GM21515 (cell line): ENCODE measurements around the gene IQGAP2.

Experiments used
- ATAC-seq: cut with Tn5 transposase; IDR thresholded peaks from one replicate; pipeline ENCODE4 v1.9.1; 2021; ENCODE audit not compliant: unreplicated experiment

The IQGAP2 gene

DNA sequence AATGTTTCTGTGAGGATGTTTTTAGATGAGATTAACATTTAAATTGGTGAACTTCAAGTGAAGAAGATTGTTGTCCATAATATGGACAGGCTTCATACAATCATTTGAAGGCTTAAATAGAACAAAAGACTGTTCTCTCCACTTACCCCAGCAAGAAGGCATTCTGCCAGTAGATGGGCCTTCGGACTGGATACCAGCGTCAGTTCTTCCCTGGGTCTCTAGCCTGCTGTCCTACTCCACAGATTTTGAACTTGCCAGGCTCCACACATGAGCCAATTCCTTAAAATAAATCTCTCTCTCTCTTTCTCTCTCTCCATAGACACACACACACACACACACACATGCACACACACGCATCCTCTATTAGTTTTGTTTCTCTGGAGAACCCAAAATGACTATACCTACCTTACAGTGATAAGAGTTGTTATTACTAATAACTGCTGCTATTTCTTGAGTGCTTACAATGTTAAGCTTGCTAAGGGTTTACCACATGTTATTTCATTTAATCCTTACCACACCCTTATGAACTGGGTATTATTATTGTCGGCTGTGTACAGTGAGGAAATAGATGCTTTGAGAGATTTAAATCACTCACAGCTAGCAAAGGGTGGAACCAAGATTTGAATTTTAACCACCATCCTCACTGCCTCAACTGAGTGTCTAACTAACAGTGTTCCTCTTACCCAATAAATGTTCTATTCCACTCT is 19.8 kb upstream of the IQGAP2 start:
- ATAC-seq, result no peak

DNA sequence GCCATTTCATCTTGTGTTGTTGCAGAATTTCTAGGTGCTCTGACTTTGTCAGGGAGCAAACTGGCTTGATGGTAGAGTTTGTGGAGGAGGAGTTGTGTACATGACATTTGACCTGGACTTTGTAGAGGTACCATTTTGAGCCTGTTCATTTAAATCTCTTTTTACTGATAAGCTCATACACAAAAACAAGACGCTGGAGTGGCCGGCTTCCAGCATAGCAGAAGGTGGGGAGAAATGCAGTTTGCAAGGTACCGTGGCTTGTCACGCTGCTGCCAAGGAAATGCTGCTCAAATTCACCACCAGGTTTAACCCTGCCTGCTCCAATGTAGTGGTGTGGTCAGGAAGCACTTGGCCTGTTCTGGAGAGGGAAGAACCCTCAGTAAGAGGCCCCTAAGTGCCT is 18.9 kb upstream of the IQGAP2 start:
- ATAC-seq, result no peak

DNA sequence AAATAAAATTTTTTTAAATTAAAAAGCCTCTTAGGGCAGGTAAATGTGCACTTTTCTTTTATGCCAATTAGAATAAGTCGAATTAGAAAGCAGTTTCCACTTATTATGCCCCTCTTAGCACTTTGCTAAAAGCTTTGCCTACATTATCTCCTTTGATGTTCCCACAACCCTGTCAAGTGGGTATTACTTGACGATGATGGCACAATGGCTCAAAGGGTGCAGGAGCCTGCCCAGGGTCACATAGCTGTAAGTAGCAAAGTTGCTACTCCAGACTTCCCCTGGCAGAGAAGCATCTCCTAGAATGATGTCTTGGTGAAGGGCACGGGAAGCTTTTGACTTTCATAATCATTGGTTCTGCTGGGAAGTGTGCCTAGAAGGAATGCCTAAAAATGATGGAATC is 18.4 kb upstream of the IQGAP2 start:
- no peak for ATAC-seq

DNA sequence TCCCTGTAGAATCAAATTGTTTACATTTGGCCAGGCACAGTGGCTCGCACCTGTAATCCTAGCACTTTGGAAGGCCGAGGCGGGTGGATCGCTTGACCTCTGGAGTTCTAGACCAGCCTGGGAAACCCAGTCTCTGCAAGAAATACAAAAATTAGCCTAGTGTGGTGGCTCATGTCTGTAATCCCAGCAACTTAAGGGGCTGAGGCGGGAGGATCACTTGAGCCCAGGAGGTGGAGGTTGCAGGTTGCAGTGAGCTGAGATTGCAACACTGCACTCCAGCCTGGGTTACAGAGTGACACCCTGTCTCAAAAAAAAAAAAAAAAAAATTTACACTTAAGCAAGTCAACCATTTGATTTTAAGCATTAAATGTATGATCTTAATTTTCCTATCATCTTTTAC is 17.5 kb upstream of the IQGAP2 start:
- ATAC-seq, result no peak

DNA sequence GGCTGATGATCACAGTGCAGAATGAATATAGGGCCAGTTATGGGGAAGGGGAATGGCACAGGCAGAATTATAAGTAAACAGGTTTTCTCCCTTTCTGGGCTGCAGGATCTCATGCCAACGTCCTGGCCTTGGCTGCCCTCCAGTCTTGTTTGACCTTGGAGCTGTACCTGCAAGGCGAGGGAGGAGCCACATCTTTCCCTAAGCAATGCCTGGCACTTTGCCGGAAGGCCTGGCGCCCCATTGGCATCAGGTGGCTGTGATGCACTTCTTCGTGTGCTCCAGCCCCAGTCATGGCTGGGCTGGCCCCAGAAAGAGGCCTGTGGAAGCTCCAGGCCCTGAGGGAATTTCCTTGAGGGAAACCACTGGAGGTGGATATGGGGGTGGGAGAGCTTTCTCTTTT is 16.7 kb upstream of the IQGAP2 start:
- ATAC-seq, result no peak

DNA sequence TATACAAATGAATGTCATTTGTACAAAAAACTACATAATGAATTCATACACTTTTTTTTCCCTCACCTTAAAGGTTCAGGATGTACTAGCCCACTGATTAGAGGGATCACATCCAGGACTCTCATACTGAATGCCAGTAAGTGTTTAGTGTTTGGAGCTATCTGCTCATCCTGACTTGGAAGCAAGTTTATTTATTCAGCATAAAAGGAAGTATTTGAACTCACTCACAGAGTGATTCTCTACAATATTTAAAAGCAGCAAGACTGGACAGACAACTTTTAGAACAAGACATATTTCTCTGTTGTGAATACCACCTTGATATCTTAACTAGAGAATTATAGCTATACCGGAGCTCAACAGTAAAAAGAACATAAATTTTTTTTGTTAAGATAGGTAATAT is 14.8 kb upstream of the IQGAP2 start:
- no peak for ATAC-seq

DNA sequence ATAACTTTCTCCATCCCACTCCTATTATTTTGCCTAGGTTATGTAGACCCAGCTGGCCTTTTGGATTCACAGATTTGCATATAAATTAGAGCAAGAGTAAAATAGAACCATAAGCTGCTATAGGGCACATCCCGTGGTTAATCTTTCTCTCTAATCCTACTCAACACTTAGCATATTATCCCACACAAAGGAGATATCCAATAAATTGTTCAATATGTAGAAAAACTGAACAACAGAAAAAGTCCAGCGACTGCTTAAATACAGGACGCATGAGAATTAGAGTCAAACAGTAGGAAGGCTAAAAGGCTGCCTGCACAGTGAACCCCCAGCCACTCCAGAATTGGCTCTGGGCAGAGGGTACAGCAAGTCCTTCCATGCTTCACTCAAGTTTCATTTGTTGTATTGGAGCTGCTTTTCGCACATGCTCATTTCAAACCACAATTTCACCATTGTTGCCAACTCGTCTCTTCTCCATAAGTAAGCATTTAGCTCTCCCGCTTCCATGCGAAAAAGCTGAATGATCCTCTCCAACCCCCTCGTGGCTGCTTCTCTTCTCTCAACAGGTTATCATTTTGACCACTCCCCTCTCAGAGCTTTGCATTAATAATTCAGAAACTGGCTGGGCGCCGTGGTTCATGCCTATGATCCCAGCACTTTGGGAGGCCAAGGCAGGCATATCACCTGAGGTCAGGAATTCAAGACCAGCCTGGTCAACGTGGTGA is 14.1 kb upstream of the IQGAP2 start:
- ATAC-seq, result no peak

DNA sequence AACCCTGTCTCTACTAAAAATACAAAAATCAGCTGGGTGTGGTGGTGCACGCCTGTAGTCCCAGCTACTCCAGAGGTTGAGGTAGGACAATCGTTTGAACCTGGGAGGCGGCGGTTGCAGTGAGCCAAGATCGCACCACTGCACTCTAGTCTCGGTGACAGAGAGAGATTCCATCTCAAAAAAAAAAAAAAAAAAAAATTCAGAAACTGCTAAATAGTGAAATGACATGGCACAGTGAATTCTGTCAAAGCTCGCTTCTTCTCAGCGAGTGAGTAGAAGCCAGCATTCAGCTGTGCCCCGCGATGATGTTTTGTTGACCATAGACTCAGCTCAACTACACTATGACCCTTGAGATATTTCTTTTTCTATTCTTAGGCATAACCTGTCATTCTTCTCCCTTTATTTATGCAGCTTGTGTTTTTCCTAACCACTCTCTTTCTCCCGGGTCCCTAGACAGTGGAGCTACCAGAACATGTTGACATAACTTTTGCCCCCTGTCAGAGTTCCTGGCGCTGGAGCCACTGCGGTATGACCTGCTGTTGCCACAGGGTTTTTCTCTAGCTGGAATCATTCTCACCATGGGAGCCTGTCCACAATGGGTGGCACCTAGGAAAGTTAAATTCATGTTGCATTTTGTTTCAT is 13.5 kb upstream of the IQGAP2 start:
- no peak for ATAC-seq

DNA sequence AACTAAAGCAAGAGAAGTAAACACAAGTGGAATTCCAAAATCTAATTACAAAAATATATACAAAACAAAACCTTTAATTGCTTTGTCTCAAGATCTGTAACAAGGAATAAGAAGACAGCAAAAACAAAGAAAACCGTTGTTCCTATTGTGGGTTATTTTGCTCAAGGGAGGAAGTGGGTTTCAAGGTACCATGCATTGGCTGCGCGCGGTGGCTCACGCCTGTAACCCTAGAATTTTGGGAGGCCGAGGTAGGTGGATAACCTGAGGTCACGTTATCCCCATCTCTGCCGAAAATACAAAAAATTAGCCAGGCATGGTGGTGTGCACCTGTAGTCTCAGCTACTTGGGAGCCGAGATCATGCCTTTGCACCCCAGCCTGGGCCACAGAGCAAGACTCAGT is 12.1 kb upstream of the IQGAP2 start:
- no peak for ATAC-seq

DNA sequence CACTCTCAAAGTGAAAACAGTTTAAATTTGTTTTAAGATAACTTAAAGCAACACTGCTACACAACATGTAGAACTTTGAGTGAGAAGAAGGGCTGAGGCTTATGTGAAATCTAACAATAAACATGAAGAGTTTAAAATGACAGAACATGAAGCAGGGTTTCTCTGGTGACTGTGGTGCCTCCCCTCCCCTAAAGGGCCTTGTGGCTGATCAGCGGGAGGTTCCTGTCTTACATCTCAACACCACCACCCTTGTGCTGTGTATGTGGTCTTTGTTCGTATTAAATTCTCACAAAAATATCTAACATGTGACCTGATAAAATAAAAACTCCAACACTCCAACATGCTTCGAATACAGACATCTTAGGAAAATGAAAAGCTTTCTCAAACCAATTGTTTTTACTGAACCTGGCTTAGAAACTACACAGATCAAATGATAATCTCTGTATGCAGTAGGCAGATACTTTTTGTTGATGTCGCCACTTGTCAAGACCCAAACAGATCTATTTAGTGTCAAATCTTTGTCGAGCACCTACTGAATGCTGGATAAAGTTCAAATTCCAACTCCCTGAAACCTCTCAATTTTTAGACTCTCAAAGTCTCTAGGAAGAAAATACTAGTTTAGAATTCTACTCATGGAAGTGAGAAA is 9.9 kb upstream of the IQGAP2 start:
- ATAC-seq, result no peak

DNA sequence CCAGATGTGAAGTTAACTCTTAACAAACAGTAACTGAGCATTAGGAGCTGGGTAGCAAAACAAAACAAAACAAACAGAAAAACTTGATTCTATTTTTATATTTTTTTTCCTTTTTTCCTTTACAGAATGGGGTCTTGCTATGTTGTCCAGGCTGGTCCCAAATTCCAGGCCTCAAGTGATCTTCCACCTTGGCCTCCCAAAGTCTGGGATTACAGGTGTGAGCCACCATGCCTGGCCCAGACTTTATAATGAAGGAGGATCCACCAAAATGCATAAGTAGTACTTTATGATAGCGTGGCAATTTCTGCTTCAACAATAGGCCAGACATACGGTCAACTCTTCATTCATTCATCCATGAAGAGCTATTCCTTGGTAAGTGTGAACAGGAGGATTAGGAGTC is 5.9 kb upstream of the IQGAP2 start:
- no peak for ATAC-seq

DNA sequence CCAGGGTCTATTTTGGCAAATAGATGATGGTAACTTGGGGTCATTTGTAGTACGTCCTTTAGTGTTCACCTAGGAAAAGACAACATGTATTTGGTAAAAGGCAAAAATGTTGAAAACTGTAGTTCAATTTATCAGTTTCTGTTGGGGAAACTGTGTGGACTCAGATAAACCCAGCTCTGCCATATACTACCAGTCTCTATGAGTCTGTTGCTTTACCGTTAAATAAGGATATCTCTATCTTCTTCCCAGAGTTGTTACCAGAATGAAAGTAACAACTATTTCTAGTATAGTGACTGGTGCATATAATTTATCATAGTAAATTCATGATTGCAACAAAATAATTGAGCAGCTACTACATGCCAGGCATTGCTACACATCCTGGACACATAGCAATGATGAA is 3.8 kb upstream of the IQGAP2 start:
- ATAC-seq, result no peak

DNA sequence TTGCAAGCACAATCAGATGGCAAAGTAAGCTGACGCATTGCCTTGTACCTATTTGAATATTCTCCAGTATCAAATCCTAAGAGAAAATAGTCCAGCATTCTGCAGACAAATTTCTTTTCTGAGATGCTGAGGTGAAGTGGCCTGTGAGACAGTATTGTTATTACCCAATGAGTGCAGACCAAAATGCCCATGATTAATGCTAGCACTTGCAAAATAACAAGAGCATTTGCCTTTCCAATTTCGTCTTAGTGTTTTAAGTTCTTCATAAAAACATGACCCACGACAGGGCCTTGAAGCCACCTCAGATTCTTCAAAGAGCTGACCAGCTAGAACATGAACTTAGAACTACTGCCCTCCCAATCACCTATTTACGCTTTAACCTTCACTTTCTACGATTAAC is 2.6 kb upstream of the IQGAP2 start:
- no peak for ATAC-seq

DNA sequence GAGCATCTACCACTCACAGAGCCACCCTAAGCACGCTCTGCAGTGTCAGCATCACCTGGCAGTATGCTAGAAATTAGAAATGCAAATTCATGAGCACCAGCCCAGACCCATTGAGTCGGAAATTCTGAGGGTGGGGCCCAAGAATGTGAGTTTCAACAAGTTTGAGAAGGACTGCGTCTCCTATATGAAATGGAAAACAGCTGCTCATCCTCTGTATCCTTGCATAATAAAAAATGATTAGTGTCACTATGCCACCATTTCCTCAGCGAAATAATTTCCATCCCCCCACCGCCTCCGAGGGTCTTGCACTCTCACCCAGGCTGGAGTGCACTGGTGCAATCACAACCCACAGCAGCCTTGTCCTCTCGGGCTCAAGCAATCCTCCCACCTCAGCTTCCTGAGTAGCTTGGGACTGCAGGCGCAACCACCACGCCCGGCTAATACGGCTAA is 1.3 kb upstream of the IQGAP2 start:
- peak; percentile 22 for ATAC-seq

DNA sequence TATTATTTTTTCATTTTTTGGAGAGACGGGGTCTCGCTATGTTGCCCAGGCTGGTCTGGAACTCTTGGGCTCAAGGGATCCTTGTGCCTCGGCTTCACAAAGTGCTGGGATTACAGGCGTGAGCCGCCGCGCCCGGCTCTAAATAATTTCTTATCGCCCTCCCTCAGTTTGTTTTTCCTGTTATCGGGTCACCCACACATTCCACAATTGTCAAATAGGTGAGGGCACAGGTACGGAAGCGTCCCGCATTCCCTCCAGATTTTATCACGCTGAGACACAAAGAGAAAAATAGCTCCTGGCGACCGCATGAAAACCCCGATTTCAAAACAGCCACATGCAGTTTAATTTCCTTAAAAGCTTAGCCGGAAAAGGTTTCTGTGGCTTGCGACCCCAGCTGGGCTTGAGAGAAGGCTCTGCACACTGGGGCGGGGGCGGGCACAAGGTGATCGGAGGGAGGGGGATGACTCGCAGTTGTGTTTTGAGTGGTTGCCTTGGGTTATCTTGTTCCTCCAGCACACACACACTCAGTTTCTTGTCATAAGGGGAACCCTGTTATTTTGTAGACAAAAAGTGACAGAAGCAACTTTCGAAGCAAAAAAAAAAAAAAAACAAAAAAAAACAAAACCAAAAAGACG is 717 bp upstream of the IQGAP2 start:
- peak; percentile 40 for ATAC-seq

DNA sequence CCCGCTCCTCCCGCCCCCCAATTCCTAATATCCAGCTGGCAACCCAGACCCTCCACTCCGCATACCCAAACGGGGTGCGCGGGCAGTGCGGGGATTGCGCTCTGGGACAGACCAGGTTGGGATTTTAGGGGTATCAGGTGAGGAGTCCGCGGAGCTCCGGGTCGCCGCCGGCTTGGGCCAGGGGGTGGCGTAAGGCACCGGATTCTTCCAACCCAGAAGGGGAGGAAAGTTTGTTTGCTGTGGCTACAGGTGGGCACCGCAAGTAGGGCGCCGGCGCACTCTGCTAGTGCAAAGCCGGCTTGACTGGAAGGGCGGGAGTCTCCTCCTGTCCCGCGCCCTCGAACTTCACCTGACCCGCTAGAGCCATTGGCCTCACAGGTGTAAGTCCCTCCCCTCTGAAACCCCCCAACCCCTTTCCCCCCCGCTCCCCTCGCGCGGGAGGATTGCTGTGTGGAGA is 709 bp downstream of the IQGAP2 start:
- ATAC-seq, result no peak

DNA sequence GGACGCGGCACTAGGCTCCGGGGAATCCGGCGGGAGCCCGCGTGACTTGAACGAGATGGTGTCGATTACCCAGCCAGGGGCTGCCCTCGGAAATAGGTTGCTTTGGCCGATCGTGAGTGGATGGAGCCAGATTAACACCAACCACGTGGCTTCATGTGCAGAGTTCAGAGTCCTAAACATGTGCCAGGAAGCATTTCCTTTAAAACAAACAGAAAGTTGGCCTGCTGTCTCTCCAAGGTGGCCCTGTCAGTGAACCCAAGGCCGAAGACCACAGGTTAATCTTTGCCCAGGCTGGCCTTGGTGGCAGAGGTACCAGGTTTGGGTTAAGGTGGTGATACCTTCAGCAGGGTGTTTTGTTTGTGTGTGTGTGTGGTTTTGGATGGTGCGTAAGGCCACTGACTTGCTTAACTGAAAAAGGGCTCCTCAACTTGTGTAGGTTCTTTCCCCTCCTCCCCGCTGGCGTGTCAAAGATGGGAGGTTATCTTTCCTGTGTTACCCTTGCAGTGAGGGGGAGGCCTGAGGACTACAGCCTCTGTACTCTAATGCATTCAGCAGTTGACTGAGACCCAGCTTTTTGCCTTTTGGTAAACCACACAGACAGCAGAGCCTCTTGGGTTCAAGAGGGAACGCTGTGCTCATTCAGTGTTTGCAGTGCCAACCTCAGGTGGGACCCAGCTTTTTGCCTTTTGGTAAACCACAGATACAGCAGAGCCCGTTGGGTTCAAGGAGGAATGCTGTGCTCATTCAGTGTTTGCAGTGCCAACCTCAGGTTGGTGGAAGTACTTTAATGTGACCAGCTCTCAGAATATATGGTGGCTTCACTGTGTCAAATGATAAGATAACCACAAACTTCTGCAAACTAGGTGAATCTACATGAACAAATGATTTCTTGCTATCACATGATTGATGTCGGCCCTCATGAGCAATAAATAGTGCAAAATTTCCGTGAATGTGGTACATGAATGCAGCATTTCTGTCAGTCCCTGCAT is 1.4 kb downstream of the IQGAP2 start:
- ATAC-seq, result no peak

DNA sequence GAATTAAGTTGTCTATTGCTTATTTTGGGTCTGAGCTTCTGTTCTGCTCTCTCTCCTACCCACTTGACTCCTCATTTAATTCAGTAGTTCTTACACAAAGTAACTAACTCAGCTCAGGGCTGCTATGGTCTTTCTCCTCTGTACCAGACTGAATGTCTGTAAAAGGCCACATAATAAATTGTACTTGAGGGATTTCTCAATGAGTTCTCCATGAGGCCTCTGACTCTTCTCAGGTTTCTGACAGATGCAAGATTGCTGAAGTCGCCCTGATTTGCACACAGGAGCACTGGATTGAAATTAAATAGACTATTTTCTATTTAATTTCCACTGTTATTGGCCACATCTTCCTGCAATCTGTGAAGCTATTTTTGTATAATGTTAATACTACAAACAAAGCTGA is 2.9 kb downstream of the IQGAP2 start:
- ATAC-seq, result no peak

DNA sequence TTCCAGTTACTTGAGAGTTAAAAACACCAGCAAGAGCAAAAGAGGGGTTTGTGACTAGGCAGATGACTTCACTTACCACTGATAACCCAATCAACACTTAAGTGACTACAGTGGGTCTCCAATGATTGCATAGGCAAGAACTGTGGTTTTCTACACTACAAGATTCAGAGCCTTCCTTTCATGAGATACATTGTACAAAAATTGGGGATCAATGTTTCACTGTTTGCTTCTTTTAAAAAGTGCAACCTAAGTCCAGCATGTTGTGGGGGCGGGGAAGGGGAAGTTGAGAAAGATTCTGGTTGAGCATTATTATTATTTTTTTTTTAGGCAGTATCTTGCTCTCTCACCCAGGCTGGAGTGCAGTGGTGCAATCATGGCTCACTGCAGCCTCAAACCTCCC is 3.6 kb downstream of the IQGAP2 start:
- no peak for ATAC-seq

DNA sequence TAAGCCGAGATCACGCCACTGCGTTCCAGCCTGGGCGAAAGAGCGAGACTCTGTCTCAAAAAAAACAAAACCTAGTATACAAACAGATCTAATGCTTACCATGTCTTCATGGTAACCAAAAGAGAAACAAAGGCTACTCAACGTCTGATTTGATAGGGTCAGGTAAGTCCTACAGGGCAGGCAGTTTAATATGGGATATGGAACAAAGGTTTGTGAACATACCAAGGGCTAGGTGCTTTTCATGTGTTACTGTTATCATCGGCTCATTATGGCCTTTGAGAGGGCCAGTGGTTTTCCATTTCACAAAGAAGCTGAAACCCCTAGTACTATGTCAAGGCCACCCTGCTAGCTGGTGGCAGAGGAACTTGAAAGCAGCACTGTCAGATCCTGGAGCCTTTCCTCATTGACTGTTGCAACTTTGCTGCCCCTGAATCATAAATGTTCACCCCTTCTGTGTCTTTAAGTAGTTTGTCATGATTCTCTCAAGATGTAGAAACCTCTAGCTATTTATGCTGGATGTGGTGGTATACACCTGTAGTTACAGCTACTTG is 5.1 kb downstream of the IQGAP2 start:
- ATAC-seq, result no peak
